Measurements from ENCODE around the gene TFCP2L1.

Gene TFCP2L1

GRCh38 chr2:121245120-121245820 lies 39.7 kb downstream of the TFCP2L1 start:
- TF ChIP-seq, protein P1, sequence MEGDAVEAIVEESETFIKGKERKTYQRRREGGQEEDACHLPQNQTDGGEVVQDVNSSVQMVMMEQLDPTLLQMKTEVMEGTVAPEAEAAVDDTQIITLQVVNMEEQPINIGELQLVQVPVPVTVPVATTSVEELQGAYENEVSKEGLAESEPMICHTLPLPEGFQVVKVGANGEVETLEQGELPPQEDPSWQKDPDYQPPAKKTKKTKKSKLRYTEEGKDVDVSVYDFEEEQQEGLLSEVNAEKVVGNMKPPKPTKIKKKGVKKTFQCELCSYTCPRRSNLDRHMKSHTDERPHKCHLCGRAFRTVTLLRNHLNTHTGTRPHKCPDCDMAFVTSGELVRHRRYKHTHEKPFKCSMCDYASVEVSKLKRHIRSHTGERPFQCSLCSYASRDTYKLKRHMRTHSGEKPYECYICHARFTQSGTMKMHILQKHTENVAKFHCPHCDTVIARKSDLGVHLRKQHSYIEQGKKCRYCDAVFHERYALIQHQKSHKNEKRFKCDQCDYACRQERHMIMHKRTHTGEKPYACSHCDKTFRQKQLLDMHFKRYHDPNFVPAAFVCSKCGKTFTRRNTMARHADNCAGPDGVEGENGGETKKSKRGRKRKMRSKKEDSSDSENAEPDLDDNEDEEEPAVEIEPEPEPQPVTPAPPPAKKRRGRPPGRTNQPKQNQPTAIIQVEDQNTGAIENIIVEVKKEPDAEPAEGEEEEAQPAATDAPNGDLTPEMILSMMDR (IDR thresholded peaks at IDR 0.05; ENCODE audit: low read depth, low read length) = no peak
- no peak overlapping the region for H3K4me3 ChIP-seq (ENCODE audit: low read depth, low read length)

GRCh38 chr2:121244616-121245015 lies 40.4 kb downstream of the TFCP2L1 start:
- TF ChIP-seq, protein P1 (IDR thresholded peaks at IDR 0.05; ENCODE audit: low read depth, low read length) = no peak
- H3K4me3 ChIP-seq (ENCODE audit: low read depth, low read length) = no peak overlapping the region

GRCh38 chr2:121243821-121244460 lies 41.1 kb downstream of the TFCP2L1 start:
- TF ChIP-seq, protein P1 (IDR thresholded peaks at IDR 0.05; ENCODE audit: low read depth, low read length) = no peak

GRCh38 chr2:121242976-121243375 lies 42.0 kb downstream of the TFCP2L1 start:
- H3K4me3 ChIP-seq (ENCODE audit: low read depth, low read length) = no peak overlapping the region
- TF ChIP-seq, protein P1 (IDR thresholded peaks at IDR 0.05; ENCODE audit: low read depth, low read length) = no peak

More at GRCh38 chr2:121243821-121244460, 41.1 kb downstream of the TFCP2L1 start:
- no peak overlapping the region for H3K4me3 ChIP-seq (ENCODE audit: low read depth, low read length)

DNA sequence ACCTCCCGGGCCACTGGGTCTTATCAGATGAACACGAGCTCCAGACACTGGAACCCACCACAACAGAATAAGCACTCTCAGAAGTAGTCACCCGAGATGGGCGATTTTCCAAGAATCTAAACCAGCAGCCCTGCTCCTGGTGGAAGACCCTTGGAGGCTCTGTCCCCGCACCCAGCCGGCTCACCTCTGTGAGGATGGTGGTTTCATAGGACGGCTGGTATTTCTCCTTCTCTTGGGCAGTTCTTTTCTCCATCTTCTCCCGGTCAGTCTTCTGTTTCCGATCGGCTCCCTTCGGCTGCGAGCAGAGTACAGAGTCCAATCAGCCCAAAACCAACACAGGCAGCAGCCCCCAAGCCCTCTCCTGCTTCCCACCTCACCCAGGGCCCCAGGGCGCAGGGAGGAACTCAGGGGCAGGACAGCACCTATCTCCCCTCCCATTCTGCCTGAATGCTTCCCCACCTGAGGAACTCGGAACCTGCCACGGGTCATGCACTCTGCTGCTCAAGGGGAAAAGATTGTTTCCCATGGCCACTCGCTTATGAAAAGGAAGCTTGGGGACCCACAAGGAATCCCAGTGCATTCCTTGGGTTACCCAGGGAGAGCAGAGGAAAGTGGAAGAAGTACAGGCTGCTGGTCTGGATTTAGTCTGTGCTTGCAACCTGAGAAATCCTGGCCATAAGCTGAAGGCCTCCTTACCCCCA lies 42.7 kb downstream of the TFCP2L1 start:
- TF ChIP-seq, protein P1 (IDR thresholded peaks at IDR 0.05; ENCODE audit: low read depth, low read length) = no peak

GRCh38 chr2:121241466-121241865 lies 43.5 kb downstream of the TFCP2L1 start:
- no peak overlapping the region for H3K4me3 ChIP-seq (ENCODE audit: low read depth, low read length)
- TF ChIP-seq, protein P1 (IDR thresholded peaks at IDR 0.05; ENCODE audit: low read depth, low read length) = no peak

More for the DNA sequence above, 42.7 kb downstream of the TFCP2L1 start:
- no peak overlapping the region for H3K4me3 ChIP-seq (ENCODE audit: low read depth, low read length)

DNA sequence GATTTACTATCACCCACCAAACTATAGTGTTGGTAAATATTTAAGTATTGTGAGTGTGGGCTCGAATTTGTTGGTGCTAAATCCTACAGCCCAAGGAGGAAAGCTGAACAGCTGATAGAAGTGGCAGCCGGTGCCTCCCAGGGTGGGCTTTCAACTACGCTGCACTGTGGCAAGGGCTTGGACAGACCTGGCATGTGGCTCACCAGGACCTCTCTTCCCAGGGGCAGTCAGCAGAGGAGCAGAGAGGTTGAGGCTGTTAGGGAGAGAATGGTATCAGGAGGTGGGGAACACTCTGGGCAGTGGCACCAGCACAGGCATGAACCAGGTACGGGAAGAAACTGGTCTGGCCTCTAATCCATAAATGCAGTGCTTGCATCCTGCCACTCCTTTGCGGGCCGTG lies 44.6 kb downstream of the TFCP2L1 start:
- TF ChIP-seq, protein P1 (IDR thresholded peaks at IDR 0.05; ENCODE audit: low read depth, low read length) = no peak
- H3K4me3 ChIP-seq (ENCODE audit: low read depth, low read length) = no peak overlapping the region
